SK-N-MC (cell line): ENCODE measurements around the gene WNK1.

Source experiments
- EZH2 ChIP-seq: fragments of 200-600 bp; sonication (generic); IDR thresholded peaks from one replicate; pipeline ENCODE4 v1.6.1; 2017; ENCODE audit warnings: antibody characterized with exemption
- FOXP2 ChIP-seq: optimal IDR thresholded peaks from 2 replicates; pipeline ENCODE3; 2011; ENCODE audit warnings: mild to moderate bottlenecking, moderate library complexity; ENCODE audit not compliant: insufficient read depth; ENCODE audit errors: extremely low read length, control extremely low read depth
- POLR2AphosphoS5 ChIP-seq: IDR thresholded peaks from 2 replicates; pipeline ENCODE4 v1.6.1; 2012; ENCODE audit warnings: mild to moderate bottlenecking, low read depth, low read length, borderline replicate concordance

DNA sequence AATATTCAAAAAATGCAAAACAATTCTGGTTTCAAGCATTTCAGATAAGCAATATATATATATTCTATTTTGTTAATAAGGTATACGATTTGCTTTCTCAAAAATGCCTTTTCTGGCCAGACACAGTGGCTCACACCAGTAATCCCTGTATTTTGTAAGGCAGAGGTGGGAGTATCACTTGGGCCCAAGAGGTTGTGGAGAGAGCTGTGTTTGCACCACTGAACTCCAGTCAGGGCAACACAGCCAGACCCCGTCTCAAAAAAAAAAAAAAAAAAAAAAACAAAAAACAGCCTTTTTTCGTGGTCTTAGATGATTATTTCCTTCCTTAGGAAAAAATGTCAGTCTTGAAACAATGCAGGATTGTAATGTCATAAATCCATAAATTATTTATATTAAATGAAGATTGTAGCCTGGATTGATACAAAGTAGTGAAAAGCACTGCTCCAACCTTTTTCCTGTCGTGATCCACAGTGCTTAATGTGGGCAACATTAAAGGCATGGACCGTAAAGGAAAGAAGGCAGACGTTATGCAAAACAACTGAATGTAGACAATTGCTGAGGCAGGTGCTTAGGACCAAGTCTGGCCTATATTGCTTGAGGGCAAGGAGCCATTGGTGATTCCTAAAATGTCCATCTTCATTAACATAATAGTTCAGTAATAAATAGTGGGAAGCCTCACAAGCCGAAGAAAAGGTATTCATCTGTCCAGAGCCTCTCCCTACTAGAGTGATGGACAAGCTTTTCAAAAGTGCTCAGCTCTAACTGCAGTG lies 160.3 kb downstream of the WNK1 start:
- TF ChIP-seq POLR2AphosphoS5 (no peak), EZH2 (no peak), FOXP2 (no peak)
